H7 (cell line): ENCODE results near the gene NCS1. TPM values are rescaled to one million over a fixed set of nuclear protein-coding genes. Genes with fewer than 3 reads are reported as not detected.

ENCODE experiments used
- DNase-seq: peaks from one replicate; pipeline ENCODE4 v3.0.0; 2012
- H3K27me3 ChIP-seq: 2 replicates; pipeline ENCODE4 v1.6.0; 2011; ENCODE audit warnings: mild to moderate bottlenecking, low read length; ENCODE audit not compliant: control insufficient read depth, insufficient read depth
- H3K36me3 ChIP-seq: replicated peaks from 2 replicates; pipeline ENCODE4 v1.5.1; 2011; ENCODE audit warnings: low read length; ENCODE audit not compliant: control insufficient read depth, insufficient read depth
- H3K4me3 ChIP-seq: 2 replicates; pipeline ENCODE4 v1.5.1; 2011; ENCODE audit warnings: low read depth, mild to moderate bottlenecking, control low read depth, low read length, moderate library complexity; ENCODE audit not compliant: insufficient read depth
- total RNA-seq: library from RNA; depleted of rRNA; stranded (reverse); fragments of >200 nt; shearing (Covaris generic); gene quantifications from 2 replicates; pipeline ENCODE4 v1.2.3, GENCODE V29; 2014

Gene NCS1
- total RNA-seq, 1 experiment from 2014 or later: 28.3 TPM

- no peak for DNase-seq
- Histone ChIP-seq H3K4me3 (no peak overlapping the region), H3K27me3 (no peaks in the 10 kb centered on the region), H3K36me3 (peaks cover 4% of the 10 kb centered on the region)
These were observed 42.7 kb downstream of the NCS1 start for GRCh38 chr9:130214776-130215340.

DNA sequence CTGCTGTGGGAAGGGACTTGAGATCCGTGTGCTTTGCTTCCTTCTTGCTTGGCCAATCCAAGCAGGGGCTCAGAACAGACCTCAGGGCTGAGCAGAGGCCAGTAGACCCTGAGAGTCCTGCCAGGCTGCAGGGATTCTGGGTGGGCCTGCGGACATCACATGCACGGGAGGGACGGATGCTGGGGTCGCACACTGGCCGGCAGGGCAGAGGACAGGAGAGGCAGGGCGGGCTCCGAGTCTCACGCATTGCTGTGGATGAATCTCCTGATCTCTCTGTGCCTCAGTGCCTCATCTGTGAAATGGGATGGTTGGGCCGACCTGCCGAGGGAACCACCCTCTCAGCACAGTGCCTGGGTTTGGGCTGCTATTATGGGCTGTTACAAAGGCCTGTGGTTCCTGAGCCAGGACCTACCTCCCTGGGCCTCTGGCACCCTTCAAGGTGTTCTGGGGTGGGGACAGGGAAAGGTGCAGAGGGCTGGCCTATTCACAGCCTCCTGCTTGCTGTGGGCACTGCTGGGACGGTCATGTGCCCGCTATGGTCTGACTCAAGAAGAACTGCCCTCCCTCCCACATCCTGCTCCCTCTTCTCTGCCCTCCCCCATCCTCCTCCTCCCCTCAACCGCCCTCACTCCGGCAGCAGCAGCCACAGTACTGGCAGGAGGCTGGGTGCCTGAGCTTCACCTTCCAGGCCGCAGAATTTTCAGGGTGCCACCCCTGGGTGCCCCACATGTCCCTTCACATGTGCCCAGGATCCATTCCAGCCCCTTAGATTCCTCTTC lies 43.3 kb downstream of the NCS1 start:
- no peak for DNase-seq
- Histone ChIP-seq H3K4me3 (no peak overlapping the region), H3K27me3 (no peaks in the 10 kb centered on the region), H3K36me3 (peaks cover 4% of the 10 kb centered on the region)

DNA sequence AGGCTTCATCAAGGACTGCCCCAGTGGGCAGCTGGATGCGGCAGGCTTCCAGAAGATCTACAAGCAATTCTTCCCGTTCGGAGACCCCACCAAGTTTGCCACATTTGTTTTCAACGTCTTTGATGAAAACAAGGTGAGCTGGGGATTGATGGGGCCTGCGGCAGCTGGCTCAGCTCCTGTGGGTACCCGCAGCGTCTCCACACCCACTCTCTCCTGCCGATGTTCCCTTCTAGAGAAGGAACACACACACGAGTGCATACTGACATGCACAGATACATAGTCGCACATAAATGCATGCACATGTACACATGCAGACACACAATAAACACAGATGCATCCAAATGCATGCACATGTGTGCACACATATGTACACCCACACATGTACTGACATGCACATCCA lies 45.6 kb downstream of the NCS1 start:
- H3K27me3 ChIP-seq: no peaks in the 10 kb centered on the region
- H3K4me3 ChIP-seq: no peak overlapping the region
- H3K36me3 ChIP-seq: peaks cover 4% of the 10 kb centered on the region
- no peak for DNase-seq

DNA sequence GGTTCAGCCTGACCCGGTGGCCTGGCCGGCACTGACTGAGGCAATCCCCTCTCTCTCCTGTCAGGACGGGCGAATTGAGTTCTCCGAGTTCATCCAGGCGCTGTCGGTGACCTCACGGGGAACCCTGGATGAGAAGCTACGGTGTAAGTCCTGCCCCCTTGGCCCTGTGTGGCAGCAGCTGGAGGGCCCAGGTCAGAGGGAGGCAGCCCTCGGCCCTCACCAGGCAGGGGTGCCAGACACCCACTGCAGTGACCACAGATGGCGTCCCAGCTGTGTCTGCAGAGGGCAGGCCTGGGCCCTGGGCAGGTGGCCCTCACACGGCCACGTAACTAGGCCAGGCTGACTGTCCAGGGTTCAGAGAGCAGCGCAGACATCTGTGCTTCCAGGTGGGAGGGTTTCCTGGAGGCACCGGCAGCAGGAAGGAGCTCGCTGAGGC lies 47.5 kb downstream of the NCS1 start:
- Histone ChIP-seq H3K27me3 (no peaks in the 10 kb centered on the region), H3K36me3 (peaks cover 4% of the 10 kb centered on the region), H3K4me3 (no peak overlapping the region)
- DNase-seq: no peak

DNA sequence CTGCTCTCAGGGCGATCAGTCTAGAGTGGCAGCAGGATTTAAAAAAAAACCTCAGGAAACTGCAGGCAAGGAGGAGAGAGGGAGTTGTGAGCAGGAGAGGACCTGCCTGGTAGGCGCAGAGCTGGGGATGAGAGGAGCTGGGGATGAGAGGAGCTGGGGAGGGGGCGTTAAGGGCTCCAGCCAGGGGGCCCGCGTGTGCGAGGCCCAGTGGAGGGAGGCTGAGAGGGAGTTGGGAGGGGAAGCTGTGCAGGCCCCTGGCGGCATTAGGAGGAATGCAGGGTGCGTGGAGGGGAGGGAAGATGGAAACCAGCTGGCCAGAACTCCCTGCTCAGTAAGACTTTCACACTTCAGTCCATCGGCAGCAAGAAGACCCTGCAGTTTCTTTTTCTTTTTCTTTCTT lies 48.1 kb downstream of the NCS1 start:
- DNase-seq: peak; percentile 82
- Histone ChIP-seq H3K27me3 (no peaks in the 10 kb centered on the region), H3K36me3 (peaks cover 4% of the 10 kb centered on the region), H3K4me3 (no peak overlapping the region)

- H3K27me3 ChIP-seq: no peaks in the 10 kb centered on the region
- DNase-seq: no peak
These were observed 50.6 kb downstream of the NCS1 start for GRCh38 chr9:130222833-130223232.

DNA sequence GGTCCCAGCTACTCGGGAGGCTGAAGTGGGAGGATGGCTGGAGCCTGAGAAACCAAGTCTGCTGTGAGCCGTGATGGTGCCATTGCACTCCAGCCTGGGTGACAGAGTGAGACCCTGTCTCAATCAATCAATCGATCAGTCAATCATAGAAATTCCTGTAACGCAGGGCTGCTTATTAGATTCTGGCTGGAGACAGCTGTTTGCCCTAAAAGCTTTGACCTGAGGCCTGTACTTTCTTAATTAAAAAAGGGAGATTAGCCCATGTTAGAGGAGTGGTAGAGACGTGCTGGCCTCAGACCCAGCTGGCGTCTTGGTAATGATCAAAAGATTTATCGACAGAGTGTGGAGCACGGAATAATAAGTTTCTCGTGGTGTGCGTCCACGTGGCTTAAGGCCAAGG lies 52.9 kb downstream of the NCS1 start:
- no peak overlapping the region for H3K4me3 ChIP-seq
- H3K27me3 ChIP-seq: no peaks in the 10 kb centered on the region
- peaks cover 6% of the 10 kb centered on the region for H3K36me3 ChIP-seq
- no peak for DNase-seq

More at GRCh38 chr9:130222833-130223232, 50.6 kb downstream of the NCS1 start:
- no peak overlapping the region for H3K4me3 ChIP-seq
- H3K36me3 ChIP-seq: peaks cover 9% of the 10 kb centered on the region

- no peak for DNase-seq
- Histone ChIP-seq H3K4me3 (no peak overlapping the region), H3K27me3 (no peaks in the 10 kb centered on the region), H3K36me3 (peaks cover 6% of the 10 kb centered on the region)
These were observed 53.4 kb downstream of the NCS1 start for GRCh38 chr9:130225586-130225985.

DNA sequence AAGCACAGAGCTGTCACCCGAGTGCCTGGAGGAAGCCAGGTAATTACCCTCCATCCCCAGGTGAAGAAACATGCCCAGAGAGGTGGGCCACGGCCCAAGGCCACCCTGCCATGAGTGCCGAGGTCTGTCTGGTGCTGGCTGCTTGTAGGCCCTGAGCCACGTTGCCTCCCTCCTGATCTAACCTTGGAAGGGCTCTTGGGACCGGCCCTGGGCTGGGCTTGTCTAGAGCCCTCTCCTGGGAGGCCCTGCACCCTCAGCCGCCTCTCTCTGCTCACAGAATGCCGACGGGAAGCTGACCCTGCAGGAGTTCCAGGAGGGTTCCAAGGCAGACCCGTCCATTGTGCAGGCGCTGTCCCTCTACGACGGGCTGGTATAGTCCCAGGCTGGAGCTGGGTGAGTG lies 53.9 kb downstream of the NCS1 start:
- H3K36me3 ChIP-seq: peaks cover 6% of the 10 kb centered on the region
- H3K4me3 ChIP-seq: no peak overlapping the region
- peak; percentile 5 for DNase-seq
- no peaks in the 10 kb centered on the region for H3K27me3 ChIP-seq

- Histone ChIP-seq H3K36me3 (peaks cover 6% of the 10 kb centered on the region), H3K27me3 (no peaks in the 10 kb centered on the region), H3K4me3 (no peak overlapping the region)
- DNase-seq: no peak
These were observed 55.6 kb downstream of the NCS1 start for GRCh38 chr9:130227833-130228232.

GRCh38 chr9:130229759-130230158 lies 57.6 kb downstream of the NCS1 start:
- H3K27me3 ChIP-seq: no peaks in the 10 kb centered on the region
- H3K4me3 ChIP-seq: no peak overlapping the region
- H3K36me3 ChIP-seq: peaks cover 6% of the 10 kb centered on the region
- no peak for DNase-seq

DNA sequence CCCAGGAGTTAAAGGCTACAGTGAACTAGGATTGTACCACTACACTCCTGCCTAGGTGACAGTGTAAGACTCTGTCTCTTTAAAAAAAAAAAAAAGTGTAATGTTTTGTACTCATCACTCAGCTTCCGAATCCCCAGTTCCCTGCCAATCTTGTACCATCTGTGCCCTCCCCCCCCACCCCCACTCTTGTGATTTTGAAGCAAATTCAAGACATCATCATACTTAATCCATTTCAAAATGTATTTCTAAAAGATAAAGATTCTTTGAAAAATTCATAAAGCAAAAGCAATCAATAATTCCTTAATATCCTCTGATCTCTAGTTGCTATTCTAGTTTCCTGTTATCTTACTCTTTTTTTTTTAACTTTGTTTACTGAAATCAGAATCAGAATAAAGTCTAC lies 58.4 kb downstream of the NCS1 start:
- H3K36me3 ChIP-seq: peaks cover 6% of the 10 kb centered on the region
- H3K4me3 ChIP-seq: no peak overlapping the region
- no peak for DNase-seq
- H3K27me3 ChIP-seq: no peaks in the 10 kb centered on the region

- Histone ChIP-seq H3K27me3 (no peaks in the 10 kb centered on the region), H3K36me3 (no peaks in the 10 kb centered on the region; the same call in 1 of the 2 replicates)
- DNase-seq: peak; percentile 54
These were observed 60.8 kb downstream of the NCS1 start for GRCh38 chr9:130232899-130233586.

DNA sequence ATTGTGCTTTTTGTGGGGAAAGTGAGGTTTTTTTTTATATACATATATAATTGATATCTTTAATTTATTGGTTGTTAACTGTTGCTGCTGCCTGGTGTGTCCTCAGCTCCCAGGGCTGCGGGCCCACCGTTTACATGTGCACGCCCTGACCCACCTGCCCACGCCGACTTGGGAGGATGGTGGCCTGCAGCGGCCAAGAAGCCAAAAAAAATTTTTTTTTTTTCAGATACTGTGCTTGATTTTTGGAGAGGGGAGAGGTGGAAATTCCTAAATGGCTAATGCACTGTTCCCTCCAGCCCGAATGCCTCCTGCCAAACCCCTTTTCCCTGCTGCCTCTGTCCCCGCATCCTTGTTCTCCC lies 61.4 kb downstream of the NCS1 start:
- Histone ChIP-seq H3K36me3 (no peaks in the 10 kb centered on the region; the same call in 1 of the 2 replicates), H3K27me3 (no peaks in the 10 kb centered on the region), H3K4me3 (no peak overlapping the region)
- DNase-seq: no peak

More at GRCh38 chr9:130232899-130233586, 60.8 kb downstream of the NCS1 start:
- H3K4me3 ChIP-seq: no peak overlapping the region
